ENCODE data around the gene NR5A2. TPM values are rescaled to one million over a fixed set of nuclear protein-coding genes. Genes with fewer than 3 reads are reported as not detected.

Gene NR5A2
- total and polyA plus RNA-seq, 2 experiments from 2014 or later = 19.8 to 55.5 TPM

DNA sequence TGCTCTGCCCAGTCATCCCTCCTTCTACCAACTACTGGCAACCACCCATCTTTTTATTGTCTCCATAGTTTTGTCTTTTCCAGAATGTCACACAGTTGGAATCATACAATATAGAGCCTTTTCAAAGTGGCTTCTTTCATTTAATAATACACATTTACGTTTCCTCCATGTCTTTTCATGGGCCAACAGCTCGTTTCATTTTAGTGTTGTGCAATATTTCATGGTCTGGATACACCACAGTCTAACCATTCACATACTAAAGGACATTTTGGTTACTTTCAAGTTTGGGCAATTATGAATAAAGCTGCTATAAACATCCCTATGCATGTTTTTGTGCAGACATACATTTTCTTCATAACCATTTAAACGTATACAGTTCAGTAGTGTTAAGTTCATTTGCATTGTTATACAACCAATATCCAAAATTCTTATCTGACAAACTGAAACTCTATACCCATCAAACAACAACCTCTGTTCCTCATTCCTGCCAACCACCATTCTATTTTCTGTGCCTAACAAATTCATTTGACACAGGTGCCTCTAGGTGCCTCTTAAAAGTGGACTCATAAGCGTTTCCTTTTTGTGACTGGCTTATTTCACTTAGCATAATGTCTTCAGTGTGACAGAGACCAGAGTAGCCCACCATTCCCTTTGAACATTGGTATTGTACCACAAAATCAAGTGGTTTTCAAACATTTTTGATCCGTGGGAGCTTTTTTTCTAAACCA, 138.1 kb downstream of the NR5A2 start:
- Histone ChIP-seq H3K36me3 (replicated peaks; ENCODE audit: insufficient read depth, low read depth) (no peaks in the 10 kb centered on the region), H3K9me2 (replicated peaks; ENCODE audit: insufficient read depth) (no peaks in the 10 kb centered on the region), H4K20me1 (ENCODE audit: insufficient read depth, poor library complexity, severe bottlenecking) (no peaks in the 10 kb centered on the region), H3K4me3 (no peak overlapping the region), H3K79me2 (no peaks in the 10 kb centered on the region), H3K27me3 (no peaks in the 10 kb centered on the region), H3K27ac (no peak overlapping the region), H3K9me3 (ENCODE audit: low read depth) (no peaks in the 10 kb centered on the region), H3K4me2 (no peak overlapping the region), H2AFZ (no peak overlapping the region), H3K4me1 (ENCODE audit: insufficient read depth) (peaks cover 9% of the 10 kb centered on the region)
- WGBS (ENCODE audit: low lambda C conversion rate, missing lambda C conversion rate) = 92% methylated on average over 5 of the region's 5 CpGs
- TF ChIP-seq, protein P1, sequence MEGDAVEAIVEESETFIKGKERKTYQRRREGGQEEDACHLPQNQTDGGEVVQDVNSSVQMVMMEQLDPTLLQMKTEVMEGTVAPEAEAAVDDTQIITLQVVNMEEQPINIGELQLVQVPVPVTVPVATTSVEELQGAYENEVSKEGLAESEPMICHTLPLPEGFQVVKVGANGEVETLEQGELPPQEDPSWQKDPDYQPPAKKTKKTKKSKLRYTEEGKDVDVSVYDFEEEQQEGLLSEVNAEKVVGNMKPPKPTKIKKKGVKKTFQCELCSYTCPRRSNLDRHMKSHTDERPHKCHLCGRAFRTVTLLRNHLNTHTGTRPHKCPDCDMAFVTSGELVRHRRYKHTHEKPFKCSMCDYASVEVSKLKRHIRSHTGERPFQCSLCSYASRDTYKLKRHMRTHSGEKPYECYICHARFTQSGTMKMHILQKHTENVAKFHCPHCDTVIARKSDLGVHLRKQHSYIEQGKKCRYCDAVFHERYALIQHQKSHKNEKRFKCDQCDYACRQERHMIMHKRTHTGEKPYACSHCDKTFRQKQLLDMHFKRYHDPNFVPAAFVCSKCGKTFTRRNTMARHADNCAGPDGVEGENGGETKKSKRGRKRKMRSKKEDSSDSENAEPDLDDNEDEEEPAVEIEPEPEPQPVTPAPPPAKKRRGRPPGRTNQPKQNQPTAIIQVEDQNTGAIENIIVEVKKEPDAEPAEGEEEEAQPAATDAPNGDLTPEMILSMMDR (IDR thresholded peaks at IDR 0.05; ENCODE audit: poor library complexity) = no peak
- no peak for TF ChIP-seq EZH2 (IDR thresholded peaks at IDR 0.05; ENCODE audit: borderline replicate concordance)
- no peak for TF ChIP-seq EZH2phosphoT487 (IDR thresholded peaks at IDR 0.05; ENCODE audit: low read depth, severe bottlenecking, unreplicated experiment)
- no peak for DNase-seq (ENCODE audit: low spot score)

DNA sequence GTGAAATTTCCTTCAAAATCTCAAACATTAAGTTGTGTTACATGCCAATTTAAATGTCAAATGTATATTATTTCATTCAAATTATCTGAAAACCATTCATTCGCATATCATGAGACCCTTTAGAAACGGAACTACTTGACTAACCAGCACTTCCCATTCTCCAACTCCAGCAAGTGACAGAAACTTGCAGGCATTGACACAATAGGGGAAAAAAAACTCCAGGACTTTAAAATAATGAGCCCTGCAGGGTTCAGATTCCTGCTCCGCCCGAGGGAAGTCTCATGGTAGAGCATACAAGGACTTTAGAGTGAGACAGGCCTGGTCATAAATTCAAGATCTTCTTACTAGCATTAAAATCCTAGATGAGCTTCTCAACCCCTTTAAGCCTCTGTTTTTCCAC, 138.9 kb downstream of the NR5A2 start:
- Histone ChIP-seq H3K4me2 (no peak overlapping the region), H3K27me3 (no peaks in the 10 kb centered on the region), H4K20me1 (ENCODE audit: insufficient read depth, poor library complexity, severe bottlenecking) (no peaks in the 10 kb centered on the region), H3K9me2 (replicated peaks; ENCODE audit: insufficient read depth) (no peaks in the 10 kb centered on the region), H2AFZ (no peak overlapping the region), H3K4me3 (no peak overlapping the region), H3K9me3 (ENCODE audit: low read depth) (no peaks in the 10 kb centered on the region), H3K79me2 (no peaks in the 10 kb centered on the region), H3K36me3 (replicated peaks; ENCODE audit: insufficient read depth, low read depth) (no peaks in the 10 kb centered on the region), H3K27ac (no peak overlapping the region), H3K4me1 (ENCODE audit: insufficient read depth) (peaks cover 9% of the 10 kb centered on the region)
- TF ChIP-seq EZH2 (IDR thresholded peaks at IDR 0.05; ENCODE audit: borderline replicate concordance) = no peak
- TF ChIP-seq, protein P1 (IDR thresholded peaks at IDR 0.05; ENCODE audit: poor library complexity) = no peak
- TF ChIP-seq EZH2phosphoT487 (IDR thresholded peaks at IDR 0.05; ENCODE audit: low read depth, severe bottlenecking, unreplicated experiment) = no peak
- 91% methylated on average over 4 of the region's 4 CpGs for WGBS (ENCODE audit: low lambda C conversion rate, missing lambda C conversion rate)
- no peak for DNase-seq (ENCODE audit: low spot score)

DNA sequence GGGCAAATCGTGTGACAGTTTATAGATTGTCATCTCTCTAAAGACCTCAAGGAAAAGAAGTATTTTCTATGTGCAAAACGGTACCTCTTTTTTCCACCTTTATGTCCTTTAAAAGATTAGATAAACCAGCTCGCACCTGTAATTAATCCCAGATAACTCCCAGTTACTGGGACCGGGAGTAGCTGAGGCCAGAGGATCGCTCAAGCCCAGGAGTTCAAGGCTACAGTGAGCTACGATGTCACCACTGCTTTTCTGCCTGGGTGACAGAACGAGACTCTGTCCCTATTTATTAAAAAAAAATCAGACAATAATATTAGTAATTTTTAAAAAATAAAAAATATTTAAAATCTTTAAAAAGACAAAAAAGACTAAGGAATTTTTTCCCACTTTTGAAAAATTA, 141.4 kb downstream of the NR5A2 start:
- no peaks in the 10 kb centered on the region for H3K27me3 ChIP-seq
- H3K9me2 ChIP-seq (replicated peaks; ENCODE audit: insufficient read depth) = no peaks in the 10 kb centered on the region
- 66% methylated on average over 7 of the region's 7 CpGs for WGBS (ENCODE audit: low lambda C conversion rate, missing lambda C conversion rate)
- no peaks in the 10 kb centered on the region for H3K9me3 ChIP-seq (ENCODE audit: low read depth)
- H3K36me3 ChIP-seq (replicated peaks; ENCODE audit: insufficient read depth, low read depth) = no peaks in the 10 kb centered on the region
- H4K20me1 ChIP-seq (ENCODE audit: insufficient read depth, poor library complexity, severe bottlenecking) = no peaks in the 10 kb centered on the region
- no peak overlapping the region for H3K27ac ChIP-seq
- TF ChIP-seq EZH2phosphoT487 (IDR thresholded peaks at IDR 0.05; ENCODE audit: low read depth, severe bottlenecking, unreplicated experiment) (no peak), EZH2 (IDR thresholded peaks at IDR 0.05; ENCODE audit: borderline replicate concordance) (no peak)
- TF ChIP-seq, protein P1 (IDR thresholded peaks at IDR 0.05; ENCODE audit: poor library complexity) = no peak
- no peak overlapping the region for H3K4me2 ChIP-seq
- H3K4me3 ChIP-seq = no peak overlapping the region
- no peaks in the 10 kb centered on the region for H3K79me2 ChIP-seq
- no peak overlapping the region for H2AFZ ChIP-seq
- no peaks in the 10 kb centered on the region for H3K4me1 ChIP-seq (ENCODE audit: insufficient read depth)
- no peak for DNase-seq (ENCODE audit: low spot score)

All from hepatocyte (in vitro differentiated cells).